ENCODE results near the gene DR1. TPM values are rescaled to one million over a fixed set of nuclear protein-coding genes. Genes with fewer than 3 reads are reported as not detected.
A peak's percentile ranks its signal among the peaks of the same experiment; 100 is the strongest.

The DR1 gene
- 10 to 100 TPM; 58.4 to 71.1 (median 62.8) TPM for polyA plus RNA-seq (ENCODE audit: insufficient read depth in 1 of 5, insufficient read length in 5 of 5, low replicate concordance in 1 of 5)
- long read RNA-seq, donor 1, full-length matches to known transcripts: 19 of 83 reads
- long read RNA-seq, donor 1, partial matches to known transcripts: 64 of 83 reads
- long read RNA-seq, donor 1, other reads (novel, unspliced or antisense): 0 of 83 reads
- long read RNA-seq, donor 2, full-length matches to known transcripts: 18 of 18 reads
- long read RNA-seq, donor 2, partial matches to known transcripts: 0 of 18 reads
- long read RNA-seq, donor 2, other reads (novel, unspliced or antisense): 0 of 18 reads
- long read RNA-seq, donor 3, full-length matches to known transcripts: 27 of 39 reads
- long read RNA-seq, donor 3, partial matches to known transcripts: 12 of 39 reads
- long read RNA-seq, donor 3, other reads (novel, unspliced or antisense): 0 of 39 reads
- long read RNA-seq, donor 4, full-length matches to known transcripts: 15 of 20 reads
- long read RNA-seq, donor 4, partial matches to known transcripts: 5 of 20 reads
- long read RNA-seq, donor 4, other reads (novel, unspliced or antisense): 0 of 20 reads
- long read RNA-seq, donor 5, full-length matches to known transcripts: 19 of 25 reads
- long read RNA-seq, donor 5, partial matches to known transcripts: 6 of 25 reads
- long read RNA-seq, donor 5, other reads (novel, unspliced or antisense): 0 of 25 reads
- long read RNA-seq, donor 6, full-length matches to known transcripts: 25 of 99 reads
- long read RNA-seq, donor 6, partial matches to known transcripts: 74 of 99 reads
- long read RNA-seq, donor 6, other reads (novel, unspliced or antisense): 0 of 99 reads
- long read RNA-seq, donor 7, full-length matches to known transcripts: 8 of 13 reads
- long read RNA-seq, donor 7, partial matches to known transcripts: 5 of 13 reads
- long read RNA-seq, donor 7, other reads (novel, unspliced or antisense): 0 of 13 reads
- long read RNA-seq, donor 8, full-length matches to known transcripts: 12 of 12 reads
- long read RNA-seq, donor 8, partial matches to known transcripts: 0 of 12 reads
- long read RNA-seq, donor 8, other reads (novel, unspliced or antisense): 0 of 12 reads

- DNase-seq: peak; percentile 93
These were observed at the start of gene DR1 for GRCh38 chr1:93345633-93346420. DR1 (plus strand) TSS chr1:93345907; CDS start chr1:93346646, 739 bp downstream.

- no peak for DNase-seq
These were observed 49.1 kb upstream of the DR1 start for GRCh38 chr1:93296555-93297154.

GRCh38 chr1:93301131-93301530 lies 44.6 kb upstream of the DR1 start:
- DNase-seq: no peak

GRCh38 chr1:93302078-93302477 lies 43.6 kb upstream of the DR1 start:
- DNase-seq: no peak

GRCh38 chr1:93304716-93305138 lies 41.0 kb upstream of the DR1 start:
- peak; percentile 43 to 61 for DNase-seq

GRCh38 chr1:93306920-93307319 lies 38.8 kb upstream of the DR1 start:
- DNase-seq: no peak

GRCh38 chr1:93313026-93313425 lies 32.7 kb upstream of the DR1 start:
- no peak for DNase-seq

GRCh38 chr1:93317207-93317606 lies 28.5 kb upstream of the DR1 start:
- DNase-seq: no peak

- DNase-seq: no peak
These were observed 27.8 kb upstream of the DR1 start for GRCh38 chr1:93317943-93318342.

GRCh38 chr1:93321720-93322119 lies 24.0 kb upstream of the DR1 start:
- no peak for DNase-seq

- DNase-seq: peak; percentile 21 to 35
These were observed 23.4 kb upstream of the DR1 start for GRCh38 chr1:93322349-93322748.

GRCh38 chr1:93323185-93323820 lies 22.4 kb upstream of the DR1 start:
- no peak for DNase-seq

GRCh38 chr1:93324486-93325464 lies 20.9 kb upstream of the DR1 start:
- DNase-seq: no peak

- DNase-seq: peak; percentile 45 to 55
These were observed 16.6 kb upstream of the DR1 start for GRCh38 chr1:93328809-93329760.

GRCh38 chr1:93330196-93330595 lies 15.5 kb upstream of the DR1 start:
- no peak for DNase-seq

- DNase-seq: no peak
These were observed 15.1 kb upstream of the DR1 start for GRCh38 chr1:93330617-93331016.

GRCh38 chr1:93331412-93331811 lies 14.3 kb upstream of the DR1 start:
- no peak for DNase-seq

- no peak for DNase-seq
These were observed 13.3 kb upstream of the DR1 start for GRCh38 chr1:93332368-93332767.

All from right lung (tissue), 10 donors.